ENCODE results near the gene GPR137. TPM values are rescaled to one million over a fixed set of nuclear protein-coding genes. Genes with fewer than 3 reads are reported as not detected.

GPR137 gene
- polyA plus RNA-seq, 1 donor from 2014 or later, result 34.1 TPM

DNA sequence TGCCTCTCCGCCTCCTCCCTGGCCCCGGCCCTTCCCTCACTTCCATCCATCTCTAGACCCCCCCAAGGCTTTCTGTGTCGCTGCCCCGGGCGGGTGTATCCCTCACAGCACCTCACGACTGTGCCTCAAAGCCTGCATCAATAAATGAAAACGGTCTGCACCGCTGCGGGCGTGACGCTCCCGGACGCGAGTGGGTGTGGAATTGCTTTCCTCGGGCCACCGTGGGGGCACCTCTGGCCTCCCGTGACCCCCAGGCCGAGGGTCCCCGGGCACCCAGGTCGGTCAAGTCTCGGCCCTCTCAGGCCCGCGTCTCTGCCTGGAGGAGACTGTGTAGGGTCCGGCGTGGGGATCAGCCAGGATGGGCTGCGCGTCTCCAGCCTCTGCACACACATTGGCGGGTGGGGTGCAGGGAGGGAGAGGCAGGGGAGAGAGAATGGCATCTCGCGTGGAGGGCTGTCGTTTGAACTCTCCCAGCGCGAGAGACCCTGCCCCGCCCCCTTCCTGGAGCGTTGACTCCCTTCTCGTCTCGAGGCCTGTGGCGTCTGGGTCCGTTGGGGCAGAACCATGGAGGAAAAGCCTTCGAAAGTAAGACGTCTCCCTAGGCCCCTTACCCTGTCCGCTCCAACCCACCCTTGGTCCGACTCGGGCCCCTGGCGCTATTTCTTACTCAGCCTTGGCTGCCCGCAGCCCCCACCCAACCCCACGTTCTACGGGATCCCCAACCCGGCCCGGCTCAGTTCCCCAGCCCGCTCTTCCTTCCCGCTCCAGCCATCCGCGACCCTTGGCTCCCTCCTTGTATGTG lies 14.4 kb downstream of the GPR137 start, which contains the start of gene CATSPERZ:
Gene CATSPERZ (plus strand): TSS at position 512 of the 802 bp plus-strand sequence. CDS start 53 bp downstream, at position 565.
- Histone ChIP-seq H3K4me2 (ENCODE audit: low read length) (no peak within 1 kb of the TSS), H4K20me1 (ENCODE audit: insufficient read depth) (no peaks in the 10 kb centered on the region), H3K27ac (ENCODE audit: low read length) (no peak within 1 kb of the TSS), H3K9me3 (ENCODE audit: low read length) (no peaks in the 10 kb centered on the region), H3K9me2 (ENCODE audit: insufficient read depth, low read length) (no peaks in the 10 kb centered on the region), H3K4me3 (ENCODE audit: low read length) (peak within 1 kb of the TSS; percentile 14), H3K9ac (ENCODE audit: low read length) (no peak within 1 kb of the TSS), H3K36me3 (ENCODE audit: insufficient read depth, low read length) (no peaks in the 10 kb centered on the region), H3F3A (ENCODE audit: insufficient read depth, low read length, poor library complexity, severe bottlenecking) (no peaks in the 10 kb centered on the region), H3K27me3 (ENCODE audit: insufficient read depth, low read depth, low read length) (peaks cover 70% of the 10 kb centered on the region), H3K79me2 (replicated peaks; ENCODE audit: insufficient read depth, low read length) (no peaks in the 10 kb centered on the region), H2AFZ (ENCODE audit: low read depth, low read length) (no peak within 1 kb of the TSS)
- TF ChIP-seq TAF1 (IDR thresholded peaks at IDR 0.05; ENCODE audit: low read depth) (no peak), SMC3 (conservative IDR thresholded peaks at IDR 0.05; ENCODE audit: poor library complexity) (no peak), RAD21 (conservative IDR thresholded peaks at IDR 0.05) (no peak)
- TF ChIP-seq, protein P1, sequence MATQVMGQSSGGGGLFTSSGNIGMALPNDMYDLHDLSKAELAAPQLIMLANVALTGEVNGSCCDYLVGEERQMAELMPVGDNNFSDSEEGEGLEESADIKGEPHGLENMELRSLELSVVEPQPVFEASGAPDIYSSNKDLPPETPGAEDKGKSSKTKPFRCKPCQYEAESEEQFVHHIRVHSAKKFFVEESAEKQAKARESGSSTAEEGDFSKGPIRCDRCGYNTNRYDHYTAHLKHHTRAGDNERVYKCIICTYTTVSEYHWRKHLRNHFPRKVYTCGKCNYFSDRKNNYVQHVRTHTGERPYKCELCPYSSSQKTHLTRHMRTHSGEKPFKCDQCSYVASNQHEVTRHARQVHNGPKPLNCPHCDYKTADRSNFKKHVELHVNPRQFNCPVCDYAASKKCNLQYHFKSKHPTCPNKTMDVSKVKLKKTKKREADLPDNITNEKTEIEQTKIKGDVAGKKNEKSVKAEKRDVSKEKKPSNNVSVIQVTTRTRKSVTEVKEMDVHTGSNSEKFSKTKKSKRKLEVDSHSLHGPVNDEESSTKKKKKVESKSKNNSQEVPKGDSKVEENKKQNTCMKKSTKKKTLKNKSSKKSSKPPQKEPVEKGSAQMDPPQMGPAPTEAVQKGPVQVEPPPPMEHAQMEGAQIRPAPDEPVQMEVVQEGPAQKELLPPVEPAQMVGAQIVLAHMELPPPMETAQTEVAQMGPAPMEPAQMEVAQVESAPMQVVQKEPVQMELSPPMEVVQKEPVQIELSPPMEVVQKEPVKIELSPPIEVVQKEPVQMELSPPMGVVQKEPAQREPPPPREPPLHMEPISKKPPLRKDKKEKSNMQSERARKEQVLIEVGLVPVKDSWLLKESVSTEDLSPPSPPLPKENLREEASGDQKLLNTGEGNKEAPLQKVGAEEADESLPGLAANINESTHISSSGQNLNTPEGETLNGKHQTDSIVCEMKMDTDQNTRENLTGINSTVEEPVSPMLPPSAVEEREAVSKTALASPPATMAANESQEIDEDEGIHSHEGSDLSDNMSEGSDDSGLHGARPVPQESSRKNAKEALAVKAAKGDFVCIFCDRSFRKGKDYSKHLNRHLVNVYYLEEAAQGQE (IDR thresholded peaks at IDR 0.05; ENCODE audit: borderline replicate concordance), result no peak

DNA sequence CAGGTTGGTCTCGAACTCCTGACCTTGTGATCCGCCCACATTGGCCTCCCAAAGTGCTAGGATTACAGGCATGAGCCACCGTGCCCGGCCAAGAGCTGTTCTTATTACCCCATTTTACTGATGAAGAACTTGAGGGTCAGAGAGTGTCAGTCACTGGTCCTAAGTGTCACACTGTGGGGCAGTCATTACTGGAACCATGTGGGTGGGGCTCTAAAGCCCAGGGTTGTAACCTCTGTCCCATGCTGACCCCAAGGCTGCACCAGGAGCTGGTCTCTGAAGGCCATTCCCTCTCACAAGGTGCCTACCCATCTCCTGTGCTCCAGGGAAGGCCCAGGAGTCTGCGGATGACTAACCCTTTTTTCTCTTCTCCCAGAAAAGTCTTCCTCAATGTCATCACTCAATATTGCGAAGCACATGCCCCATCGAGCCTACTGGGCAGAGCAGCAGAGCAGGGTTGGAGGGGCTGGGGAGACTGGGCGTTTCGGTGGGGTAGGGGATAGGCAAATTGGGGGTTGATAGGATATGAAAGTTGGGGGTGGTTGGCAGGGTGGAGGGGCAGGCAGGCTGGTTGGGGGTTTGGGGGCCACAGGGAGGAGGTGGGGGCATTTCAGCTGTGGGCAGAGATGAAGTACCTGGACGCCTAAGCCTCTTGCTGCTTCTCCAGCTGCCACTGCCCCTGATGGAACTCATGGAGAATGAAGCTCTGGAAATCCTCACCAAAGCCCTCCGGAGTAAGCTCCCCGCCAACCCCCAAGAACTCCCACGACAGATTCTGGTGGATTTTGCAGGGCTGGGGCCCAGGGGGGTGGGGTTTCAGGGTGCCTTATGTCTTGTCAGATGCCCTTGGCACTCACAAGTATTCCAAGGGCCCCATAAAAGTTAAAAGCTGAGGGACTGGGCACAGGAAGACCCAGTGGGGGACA lies 17.7 kb downstream of the GPR137 start:
- Histone ChIP-seq H3K4me3 (ENCODE audit: low read length) (no peak overlapping the region), H3K27me3 (ENCODE audit: insufficient read depth, low read depth, low read length) (peaks cover 37% of the 10 kb centered on the region), H3K4me2 (ENCODE audit: low read length) (no peak overlapping the region), H4K20me1 (ENCODE audit: insufficient read depth) (peaks cover 6% of the 10 kb centered on the region), H2AFZ (ENCODE audit: low read depth, low read length) (no peak overlapping the region), H3K9me2 (ENCODE audit: insufficient read depth, low read length) (no peaks in the 10 kb centered on the region), H3K36me3 (ENCODE audit: insufficient read depth, low read length) (no peaks in the 10 kb centered on the region), H3K27ac (ENCODE audit: low read length) (no peak overlapping the region), H3F3A (ENCODE audit: insufficient read depth, low read length, poor library complexity, severe bottlenecking) (no peaks in the 10 kb centered on the region), H3K9me3 (ENCODE audit: low read length) (no peaks in the 10 kb centered on the region), H3K9ac (ENCODE audit: low read length) (no peak overlapping the region), H3K79me2 (replicated peaks; ENCODE audit: insufficient read depth, low read length) (peaks cover 10% of the 10 kb centered on the region)
- no peak for TF ChIP-seq EZH2 (IDR thresholded peaks at IDR 0.05; ENCODE audit: borderline replicate concordance, insufficient read depth, low read length, poor library complexity, severe bottlenecking)
- TF ChIP-seq POLR2AphosphoS5 (IDR thresholded peaks at IDR 0.05), result no peak
- no peak for TF ChIP-seq RAD21 (conservative IDR thresholded peaks at IDR 0.05)
- TF ChIP-seq, protein P2, sequence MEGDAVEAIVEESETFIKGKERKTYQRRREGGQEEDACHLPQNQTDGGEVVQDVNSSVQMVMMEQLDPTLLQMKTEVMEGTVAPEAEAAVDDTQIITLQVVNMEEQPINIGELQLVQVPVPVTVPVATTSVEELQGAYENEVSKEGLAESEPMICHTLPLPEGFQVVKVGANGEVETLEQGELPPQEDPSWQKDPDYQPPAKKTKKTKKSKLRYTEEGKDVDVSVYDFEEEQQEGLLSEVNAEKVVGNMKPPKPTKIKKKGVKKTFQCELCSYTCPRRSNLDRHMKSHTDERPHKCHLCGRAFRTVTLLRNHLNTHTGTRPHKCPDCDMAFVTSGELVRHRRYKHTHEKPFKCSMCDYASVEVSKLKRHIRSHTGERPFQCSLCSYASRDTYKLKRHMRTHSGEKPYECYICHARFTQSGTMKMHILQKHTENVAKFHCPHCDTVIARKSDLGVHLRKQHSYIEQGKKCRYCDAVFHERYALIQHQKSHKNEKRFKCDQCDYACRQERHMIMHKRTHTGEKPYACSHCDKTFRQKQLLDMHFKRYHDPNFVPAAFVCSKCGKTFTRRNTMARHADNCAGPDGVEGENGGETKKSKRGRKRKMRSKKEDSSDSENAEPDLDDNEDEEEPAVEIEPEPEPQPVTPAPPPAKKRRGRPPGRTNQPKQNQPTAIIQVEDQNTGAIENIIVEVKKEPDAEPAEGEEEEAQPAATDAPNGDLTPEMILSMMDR (IDR thresholded peaks at IDR 0.05; ENCODE audit: poor library complexity, severe bottlenecking), result no peak
- TF ChIP-seq EP300 (conservative IDR thresholded peaks at IDR 0.05; ENCODE audit: poor library complexity, severe bottlenecking), result no peak
- TF ChIP-seq, protein P1 (IDR thresholded peaks at IDR 0.05; ENCODE audit: borderline replicate concordance), result no peak

All from neural cell (in vitro differentiated cells).